ENCODE results near the gene CDK6. TPM values are rescaled to one million over a fixed set of nuclear protein-coding genes. Genes with fewer than 3 reads are reported as not detected.

The CDK6 gene
- total and polyA plus RNA-seq, 9 of the 15 experiments (the other 6 are each of a cell fraction or from before 2014, with no cell fraction given): 7.6 to 109 (median 44.4) TPM

DNA sequence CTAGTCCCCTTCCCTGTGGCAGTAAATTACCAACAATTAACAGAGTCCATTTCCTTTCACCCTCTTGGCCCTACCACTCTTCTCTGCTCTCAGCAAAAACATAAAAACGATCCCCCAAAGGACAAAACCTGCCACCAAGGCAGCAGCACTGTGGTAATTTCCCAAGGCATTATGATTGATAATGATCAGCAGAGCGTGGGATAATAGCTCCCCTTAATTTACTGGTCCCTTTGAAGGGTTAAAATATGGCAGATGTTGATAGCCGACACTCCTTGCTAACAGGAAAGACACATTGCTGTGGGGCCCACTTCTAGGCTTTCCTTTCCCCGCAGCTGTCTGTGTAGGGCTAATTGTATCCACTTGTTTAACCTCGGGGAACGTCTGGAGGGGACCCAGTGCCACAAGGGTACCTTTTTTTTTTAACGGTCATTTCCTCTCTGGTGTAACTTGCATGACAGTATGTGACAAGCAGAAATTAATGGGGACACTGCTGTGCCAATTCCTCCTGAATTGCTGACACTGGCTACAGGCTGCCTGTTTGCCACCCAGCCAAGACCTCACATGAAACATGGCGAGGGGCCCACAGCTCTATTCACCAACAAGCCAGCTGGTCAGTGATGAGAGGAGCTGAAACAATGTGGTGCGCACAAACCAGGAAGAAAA lies 81.3 kb downstream of the CDK6 start (continued):
- TF ChIP-seq GATAD2B (IDR thresholded peaks at IDR 0.05; ENCODE audit: borderline replicate concordance) (no peak), CBX8 (IDR thresholded peaks at IDR 0.05; ENCODE audit: borderline replicate concordance, extremely low read depth, low read depth, low read length, poor library complexity, severe bottlenecking) (no peak), ZBTB49 (CRISPR knock-in tag; IDR thresholded peaks at IDR 0.05; ENCODE audit: borderline replicate concordance) (no peak), TOE1 (IDR thresholded peaks at IDR 0.05; ENCODE audit: borderline replicate concordance) (no peak), TOE1 (CRISPR knock-in tag; IDR thresholded peaks at IDR 0.05; ENCODE audit: borderline replicate concordance, low read depth) (no peak), RNF2 (IDR thresholded peaks at IDR 0.05) (no peak), NFIX (CRISPR knock-in tag; IDR thresholded peaks at IDR 0.05; ENCODE audit: low read depth) (no peak), BCL6 (CRISPR knock-in tag; IDR thresholded peaks at IDR 0.05) (no peak), HNRNPUL1 (IDR thresholded peaks at IDR 0.05; ENCODE audit: low read length) (no peak), ZNF23 (CRISPR knock-in tag; IDR thresholded peaks at IDR 0.05) (no peak), BRCA1 (IDR thresholded peaks at IDR 0.05) (no peak), BRCA1 (CRISPR knock-in tag; IDR thresholded peaks at IDR 0.05) (no peak), CCNT2 (IDR thresholded peaks at IDR 0.05; ENCODE audit: borderline replicate concordance, extremely low read depth, insufficient read length, low read depth, low read length) (no peak), PML (IDR thresholded peaks at IDR 0.05; ENCODE audit: low read length) (peak; percentile 65), KLF16 (IDR thresholded peaks at IDR 0.05) (peak; percentile 25; the same call in 1 of the 2 replicates), TEAD4 (IDR thresholded peaks at IDR 0.05; ENCODE audit: low read length) (peak; percentile 78), TEAD4 (CRISPR knock-in tag; IDR thresholded peaks at IDR 0.05; ENCODE audit: borderline replicate concordance) (no peak), ZC3H11A (IDR thresholded peaks at IDR 0.05; ENCODE audit: low read depth, low read length) (no peak), PKNOX1 (IDR thresholded peaks at IDR 0.05) (no peak), ZFP36 (IDR thresholded peaks at IDR 0.05; ENCODE audit: low read depth, low read length, partially characterized antibody) (no peak), CXXC5 (CRISPR knock-in tag; IDR thresholded peaks at IDR 0.05) (0 out of 2 replicates have a peak, but pooled peaks have one; percentile 12), TRIM24 (IDR thresholded peaks at IDR 0.05) (no peak), STAG1 (CRISPR knock-in tag; IDR thresholded peaks at IDR 0.05; ENCODE audit: borderline replicate concordance) (no peak), TCF3 (CRISPR knock-in tag; IDR thresholded peaks at IDR 0.05) (peak; percentile 75), ZFP1 (CRISPR knock-in tag; IDR thresholded peaks at IDR 0.05) (no peak)
- TF ChIP-seq, protein P1, sequence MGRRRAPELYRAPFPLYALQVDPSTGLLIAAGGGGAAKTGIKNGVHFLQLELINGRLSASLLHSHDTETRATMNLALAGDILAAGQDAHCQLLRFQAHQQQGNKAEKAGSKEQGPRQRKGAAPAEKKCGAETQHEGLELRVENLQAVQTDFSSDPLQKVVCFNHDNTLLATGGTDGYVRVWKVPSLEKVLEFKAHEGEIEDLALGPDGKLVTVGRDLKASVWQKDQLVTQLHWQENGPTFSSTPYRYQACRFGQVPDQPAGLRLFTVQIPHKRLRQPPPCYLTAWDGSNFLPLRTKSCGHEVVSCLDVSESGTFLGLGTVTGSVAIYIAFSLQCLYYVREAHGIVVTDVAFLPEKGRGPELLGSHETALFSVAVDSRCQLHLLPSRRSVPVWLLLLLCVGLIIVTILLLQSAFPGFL (CRISPR knock-in tag; IDR thresholded peaks at IDR 0.05): no peak

All from K562 (cell line).